Measurements from ENCODE around the gene MYH6.

- TF ChIP-seq GABPB1 (CRISPR knock-in tag; IDR thresholded peaks at IDR 0.05) (no peak), ATF1 (CRISPR knock-in tag; IDR thresholded peaks at IDR 0.05) (no peak), ETV6 (CRISPR knock-in tag; IDR thresholded peaks at IDR 0.05) (no peak), CTCF (IDR thresholded peaks at IDR 0.05) (no peak), SP1 (CRISPR knock-in tag; conservative IDR thresholded peaks at IDR 0.05) (no peak), JUN (CRISPR knock-in tag; IDR thresholded peaks at IDR 0.05) (no peak), PREB (CRISPR knock-in tag; IDR thresholded peaks at IDR 0.05; ENCODE audit: borderline replicate concordance) (no peak), KAT7 (CRISPR knock-in tag; IDR thresholded peaks at IDR 0.05; ENCODE audit: borderline replicate concordance) (no peak), AR (CRISPR knock-in tag; IDR thresholded peaks at IDR 0.05) (no peak), IRF2 (CRISPR knock-in tag; IDR thresholded peaks at IDR 0.05; ENCODE audit: borderline replicate concordance, low read depth) (no peak), JAZF1 (CRISPR knock-in tag; IDR thresholded peaks at IDR 0.05) (no peak), ATF2 (CRISPR knock-in tag; IDR thresholded peaks at IDR 0.05; ENCODE audit: borderline replicate concordance, low read depth) (no peak)
These were observed 30.3 kb upstream of the MYH6 start for GRCh38 chr14:23438101-23438971.
